NT2/D1 (cell line): ENCODE results near the gene RPS6KA2.

ENCODE experiments used
- YY1 ChIP-seq: IDR thresholded peaks from 2 replicates; pipeline ENCODE4 v1.6.1; 2011; ENCODE audit not compliant: insufficient read length, insufficient read depth
- ZNF274 ChIP-seq: IDR thresholded peaks from 2 replicates; pipeline ENCODE4 v1.6.1; 2011; ENCODE audit warnings: mild to moderate bottlenecking, low read depth, low read length

DNA sequence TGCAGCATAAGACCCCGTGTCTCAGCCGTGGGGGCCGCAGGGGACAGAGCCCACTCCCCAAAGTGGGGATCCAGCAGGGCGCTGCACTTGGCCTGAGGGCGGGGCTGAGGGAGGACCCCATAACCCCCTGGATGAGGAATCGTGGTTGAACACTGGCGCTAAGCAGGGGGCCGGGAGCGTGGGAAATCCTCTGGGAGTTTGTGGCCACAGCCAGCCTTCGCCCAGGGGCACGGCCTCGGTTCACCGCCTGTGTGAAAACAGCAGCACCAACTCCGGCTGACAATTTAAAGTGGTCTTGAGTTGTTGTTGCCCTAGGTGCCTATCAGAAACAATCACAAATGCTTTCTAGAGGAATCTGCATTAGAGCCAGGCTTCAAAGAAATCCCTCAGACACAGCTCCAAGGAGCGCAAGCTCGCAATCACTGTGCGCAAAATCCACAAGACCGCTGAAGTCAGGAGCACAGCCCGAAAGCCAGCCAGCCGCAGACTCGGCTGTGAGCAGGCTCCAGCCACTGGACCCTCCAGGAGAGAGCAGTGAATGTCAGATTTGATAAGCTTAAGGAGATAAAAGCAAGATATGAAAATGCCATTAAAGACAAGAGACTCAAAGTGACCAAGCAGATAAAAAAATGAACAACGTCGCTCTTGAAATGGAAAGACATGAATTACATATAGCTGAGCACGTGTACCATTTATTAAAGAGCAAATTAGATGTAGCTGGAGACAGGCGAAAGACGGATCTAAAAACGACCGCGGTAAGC lies 10.9 kb upstream of the RPS6KA2 start:
- no peak for TF ChIP-seq YY1
- no peak for TF ChIP-seq ZNF274
